GM18508 (cell line): ENCODE data around the gene UGT1A9.
"Not testable (repeated sequence)": the region's sequence is repeated elsewhere in the genome, so short reads cannot be mapped to it uniquely, and the experiment has no call there.

Source experiments
- ATAC-seq: cut with Tn5 transposase; IDR thresholded peaks from one replicate; pipeline ENCODE4 v1.9.1; 2021; ENCODE audit warnings: moderate number of reproducible peaks; ENCODE audit not compliant: insufficient read depth, unreplicated experiment

UGT1A9 gene

DNA sequence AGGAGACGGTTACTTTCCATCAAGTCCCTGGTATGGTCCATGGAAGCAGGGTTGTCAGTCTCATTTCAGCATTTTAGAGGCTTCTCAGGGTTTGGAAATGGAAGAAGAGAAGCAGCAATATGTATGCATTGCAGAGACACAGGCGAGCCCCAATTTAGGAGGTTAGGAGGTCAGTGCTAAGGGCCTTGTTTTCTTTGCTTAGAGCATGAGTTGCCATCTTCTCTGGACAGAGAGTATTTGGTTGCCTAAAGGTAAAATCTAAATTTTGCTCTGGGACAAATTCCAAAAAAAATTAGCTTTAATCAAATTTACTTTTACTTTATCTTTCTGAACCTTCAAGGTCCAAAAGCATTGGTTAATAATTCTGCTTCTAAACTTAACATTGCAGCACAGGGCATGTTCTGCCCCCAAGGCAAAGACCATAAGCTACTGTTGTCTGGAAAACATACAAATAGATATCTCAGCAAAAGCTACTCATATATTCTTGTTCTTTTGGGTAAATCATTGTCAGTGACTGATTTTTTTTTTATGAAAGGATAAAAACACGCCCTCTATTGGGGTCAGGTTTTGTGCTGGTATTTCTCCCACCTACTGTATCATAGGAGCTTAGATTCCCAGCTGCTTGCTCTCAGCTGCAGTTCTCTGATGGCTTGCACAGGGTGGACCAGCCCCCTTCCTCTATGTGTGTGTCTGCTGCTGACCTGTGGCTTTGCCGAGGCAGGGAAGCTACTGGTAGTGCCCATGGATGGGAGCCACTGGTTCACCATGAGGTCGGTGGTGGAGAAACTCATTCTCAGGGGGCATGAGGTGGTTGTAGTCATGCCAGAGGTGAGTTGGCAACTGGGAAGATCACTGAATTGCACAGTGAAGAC is at the start of gene UGT1A9:
Gene UGT1A9, plus strand, starts transcription at position 609 of the 872 bp plus-strand sequence. Its CDS starts 37 bp downstream, at position 646.
- ATAC-seq: no peak

DNA sequence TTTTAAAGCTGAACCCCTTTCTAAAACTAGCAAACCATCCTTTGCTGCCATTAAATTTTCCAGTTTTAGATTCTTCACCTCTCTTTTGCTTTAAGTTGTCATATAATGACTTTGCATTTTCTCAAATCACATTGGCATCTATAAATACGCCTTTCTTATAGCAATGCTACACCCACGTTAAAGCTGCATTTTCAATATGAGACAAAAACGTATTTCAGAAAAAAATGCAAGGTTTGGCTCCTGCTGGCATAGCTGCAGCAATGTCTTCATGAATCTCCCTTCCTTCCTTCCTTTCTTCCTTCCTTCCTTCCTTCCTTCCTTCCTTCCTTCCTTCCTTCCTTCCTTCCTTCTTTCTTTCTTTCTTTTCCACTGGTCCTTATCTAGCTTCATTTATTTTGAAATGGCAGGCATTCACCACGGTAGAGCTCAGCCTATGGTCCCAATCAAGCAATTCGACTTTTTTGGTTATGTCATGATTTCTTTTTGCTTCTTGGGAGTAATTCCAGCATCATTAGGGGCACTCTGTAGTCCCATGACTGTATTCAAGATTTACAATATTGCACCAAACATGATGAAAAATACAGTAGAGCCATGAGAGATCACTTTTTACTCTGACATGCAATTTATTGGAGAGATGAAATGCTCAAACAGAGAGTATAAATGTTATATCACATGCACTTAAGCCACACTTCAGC is 44.2 kb upstream of the UGT1A9 start:
- ATAC-seq: no peak

DNA sequence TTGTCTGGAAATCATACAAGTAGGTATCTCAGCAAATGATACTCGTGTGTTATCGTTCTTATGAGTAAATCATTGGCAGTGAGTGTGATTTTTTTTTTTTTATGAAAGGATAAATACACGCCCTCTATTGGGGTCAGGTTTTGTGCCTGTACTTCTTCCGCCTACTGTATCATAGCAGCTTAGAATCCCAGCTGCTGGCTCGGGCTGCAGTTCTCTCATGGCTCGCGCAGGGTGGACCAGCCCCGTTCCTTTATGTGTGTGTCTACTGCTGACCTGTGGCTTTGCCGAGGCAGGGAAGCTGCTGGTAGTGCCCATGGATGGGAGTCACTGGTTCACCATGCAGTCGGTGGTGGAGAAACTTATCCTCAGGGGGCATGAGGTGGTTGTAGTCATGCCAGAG is 35.4 kb upstream of the UGT1A9 start, which contains the start of gene UGT1A10:
Gene UGT1A10, plus strand, starts transcription at position 143 of the 400 bp plus-strand sequence. Its CDS starts 75 bp downstream, at position 218.
- not testable (repeated sequence) for ATAC-seq

DNA sequence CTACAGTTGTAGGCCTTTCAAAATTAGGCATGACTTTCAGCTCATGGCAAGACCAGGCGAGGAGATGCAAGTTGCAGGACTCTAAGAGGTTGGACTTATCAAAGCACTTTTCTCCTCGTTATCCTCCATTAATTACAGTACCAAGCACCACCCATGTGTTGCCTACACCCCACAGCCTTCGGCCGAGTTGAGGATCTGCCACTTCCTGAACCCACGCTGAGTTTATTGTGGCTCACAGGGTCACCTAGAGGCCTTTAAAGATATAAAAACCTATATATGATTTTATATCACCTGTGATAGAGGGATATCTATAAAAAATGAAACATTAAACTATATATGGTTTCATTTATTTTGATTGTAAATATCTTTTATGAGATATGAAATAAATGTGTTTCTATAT is 32.9 kb upstream of the UGT1A9 start:
- ATAC-seq: no peak

DNA sequence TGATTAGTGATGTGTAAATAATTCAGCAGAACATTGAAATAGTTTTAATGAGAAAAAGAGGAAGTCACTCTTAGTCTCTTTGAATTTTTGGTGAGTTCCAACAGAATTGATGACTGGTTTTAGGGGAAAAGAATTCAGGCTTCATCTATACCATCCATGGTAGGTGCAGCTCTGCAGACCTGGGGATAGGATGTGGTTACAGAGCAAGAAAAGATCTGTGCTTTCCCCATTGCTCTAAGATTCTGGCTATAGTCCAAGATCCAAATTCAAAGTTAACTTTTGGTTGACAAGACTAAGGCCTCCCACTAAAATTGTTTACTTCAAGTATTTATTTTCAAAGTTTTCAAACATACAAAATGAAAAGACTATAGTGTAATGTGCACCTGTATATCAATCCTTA is 31.8 kb upstream of the UGT1A9 start:
- no peak for ATAC-seq

DNA sequence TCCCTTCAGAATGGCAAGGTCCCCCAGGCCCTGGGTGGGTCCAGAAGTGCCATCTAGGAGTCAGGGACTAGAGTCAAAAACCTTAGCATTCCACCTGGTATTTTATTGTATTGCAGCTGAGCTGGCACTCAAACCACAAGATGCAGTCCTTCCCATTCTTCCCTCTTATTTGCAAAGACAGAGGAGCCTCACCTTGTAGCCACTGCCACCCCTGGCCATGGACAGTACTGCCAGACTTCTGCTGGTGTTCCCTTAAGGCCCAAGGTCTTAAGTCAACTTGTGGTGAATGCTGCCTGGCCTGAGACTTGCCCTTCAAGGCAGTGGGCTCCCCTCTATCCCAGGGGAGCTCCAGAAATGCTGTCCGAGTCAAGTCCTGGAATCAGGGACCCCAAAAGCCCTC is 28.6 kb upstream of the UGT1A9 start:
- ATAC-seq: no peak

DNA sequence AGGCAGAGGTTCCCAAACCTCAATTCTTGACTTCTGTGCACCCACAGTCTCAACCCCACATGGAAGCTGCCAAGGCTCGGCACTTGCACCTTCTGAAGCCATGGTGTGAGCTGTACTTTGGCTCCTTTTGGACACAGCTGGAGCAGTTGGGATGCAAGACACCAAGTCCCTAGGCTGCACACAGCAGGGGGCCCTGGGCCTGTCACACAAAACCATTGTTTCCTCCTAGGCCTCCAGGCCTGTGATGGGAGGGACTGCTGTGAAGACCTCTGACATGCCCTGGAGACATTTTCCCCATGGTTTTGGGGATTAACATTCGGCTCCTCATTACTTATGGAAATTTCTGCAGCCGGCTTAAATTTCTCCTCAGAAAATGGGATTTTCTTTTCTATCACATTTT is 25.7 kb upstream of the UGT1A9 start:
- not testable (repeated sequence) for ATAC-seq

DNA sequence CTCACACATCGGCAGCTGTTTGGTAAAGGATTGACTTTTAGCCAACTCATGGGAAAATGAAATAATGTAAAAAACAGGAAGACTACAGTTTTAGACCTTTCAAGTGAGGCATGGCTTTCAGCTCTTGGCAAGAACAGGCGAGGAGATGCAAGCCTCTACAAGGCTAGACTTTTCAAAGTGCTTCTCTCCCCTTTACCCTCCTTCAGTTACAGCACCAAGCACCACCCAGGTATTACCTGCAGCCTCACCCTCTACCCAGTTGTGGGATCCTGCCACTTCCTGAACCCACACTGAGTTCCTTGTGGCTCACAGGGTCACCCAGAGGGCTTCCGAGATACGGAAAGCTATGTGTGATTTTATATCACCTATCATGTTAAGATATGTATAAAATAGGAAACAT is 20.7 kb upstream of the UGT1A9 start:
- no peak for ATAC-seq

DNA sequence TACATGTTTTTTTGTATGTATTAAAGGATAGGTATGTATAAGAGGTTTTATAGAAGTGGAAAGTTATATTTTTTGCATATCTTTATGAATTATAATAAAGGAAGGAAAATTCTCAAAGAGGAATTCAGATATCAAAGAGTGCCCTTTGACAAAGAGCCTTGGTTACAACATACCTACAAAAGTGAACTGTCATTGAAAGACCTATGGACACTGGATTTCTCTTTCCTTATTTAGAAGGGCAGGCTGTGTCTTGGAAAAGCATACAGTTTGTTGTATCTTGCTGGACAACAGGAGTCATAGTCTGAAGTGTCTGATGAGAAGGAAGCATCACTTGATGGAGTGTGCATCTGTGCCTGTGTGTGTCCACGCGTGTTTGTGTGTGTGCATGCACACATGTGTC is 20.3 kb upstream of the UGT1A9 start:
- no peak for ATAC-seq

DNA sequence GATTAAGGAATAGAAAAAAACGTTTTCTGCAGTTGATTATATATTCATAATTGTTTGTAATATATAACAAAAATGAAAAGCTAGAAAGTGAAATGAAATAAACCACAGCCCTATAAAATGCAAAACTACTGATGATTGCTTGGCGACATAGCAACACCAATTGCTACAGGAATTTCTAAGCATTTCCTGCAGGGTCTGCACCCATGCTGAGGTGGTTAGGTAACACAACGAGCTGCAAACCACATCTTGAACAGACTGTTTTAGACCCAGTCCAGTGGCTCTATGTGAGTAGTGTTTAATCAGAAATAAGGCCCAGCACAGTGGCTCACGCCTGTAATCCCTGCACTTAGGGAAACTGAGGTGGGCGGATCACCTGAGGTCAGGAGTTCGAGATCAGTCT is 17.2 kb upstream of the UGT1A9 start:
- no peak for ATAC-seq

DNA sequence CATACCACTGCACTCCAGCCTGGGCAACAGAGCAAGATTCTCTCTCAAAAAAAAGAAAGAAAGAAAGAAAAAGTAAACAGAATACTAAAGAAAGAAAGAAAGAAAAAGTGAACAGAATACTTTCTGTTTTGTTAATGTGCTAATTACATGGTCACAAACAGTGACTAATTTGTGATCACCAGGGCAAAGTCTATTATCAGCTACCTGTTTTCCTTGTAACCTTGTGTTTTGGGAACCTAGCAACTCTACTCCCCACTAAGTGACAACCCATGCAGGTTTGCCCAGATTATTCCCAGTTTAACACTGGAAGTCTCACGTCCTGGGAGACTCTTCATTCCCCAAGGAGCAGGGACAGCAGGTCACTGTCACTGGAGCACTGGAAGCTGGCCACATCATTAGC is 16.7 kb upstream of the UGT1A9 start:
- no peak for ATAC-seq

DNA sequence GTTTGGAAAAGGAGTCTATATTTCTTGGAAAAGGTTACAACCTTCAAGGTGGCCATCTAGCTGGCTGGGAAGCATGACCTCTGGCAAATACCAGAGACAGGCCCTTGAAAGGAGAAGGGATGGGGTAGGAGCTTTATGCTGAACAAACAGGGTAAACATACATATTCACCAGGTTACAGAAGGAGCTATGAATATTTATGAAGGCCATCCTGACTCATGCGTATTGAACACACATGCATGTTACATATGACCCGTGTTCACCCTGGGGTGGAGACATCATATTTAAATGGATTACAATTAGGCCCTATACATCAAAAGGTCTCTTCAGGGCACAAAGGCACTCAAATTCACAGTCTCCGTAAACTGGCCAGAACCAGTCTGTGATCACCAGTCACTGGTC is 15.8 kb upstream of the UGT1A9 start:
- not testable (repeated sequence) for ATAC-seq

DNA sequence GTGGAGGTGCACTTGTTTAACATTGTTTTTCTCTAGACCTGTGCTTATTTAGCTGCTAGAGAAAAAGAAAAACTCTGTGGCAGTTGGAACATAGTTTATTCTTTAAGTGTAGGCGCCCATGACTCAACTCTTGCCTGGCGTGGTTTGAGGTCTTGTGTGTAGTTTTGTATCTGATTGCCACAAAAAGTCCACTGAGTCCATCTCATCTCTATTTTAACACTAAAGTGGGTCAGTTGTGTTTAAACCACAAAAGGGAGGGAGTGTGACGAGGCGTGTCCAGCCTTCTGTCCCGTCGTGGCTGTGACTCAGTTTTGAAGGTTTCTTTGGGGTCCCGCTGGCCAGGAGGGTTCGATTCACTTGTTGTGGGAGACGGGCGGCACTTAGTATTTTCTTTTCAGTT is 15.3 kb upstream of the UGT1A9 start:
- no peak for ATAC-seq

DNA sequence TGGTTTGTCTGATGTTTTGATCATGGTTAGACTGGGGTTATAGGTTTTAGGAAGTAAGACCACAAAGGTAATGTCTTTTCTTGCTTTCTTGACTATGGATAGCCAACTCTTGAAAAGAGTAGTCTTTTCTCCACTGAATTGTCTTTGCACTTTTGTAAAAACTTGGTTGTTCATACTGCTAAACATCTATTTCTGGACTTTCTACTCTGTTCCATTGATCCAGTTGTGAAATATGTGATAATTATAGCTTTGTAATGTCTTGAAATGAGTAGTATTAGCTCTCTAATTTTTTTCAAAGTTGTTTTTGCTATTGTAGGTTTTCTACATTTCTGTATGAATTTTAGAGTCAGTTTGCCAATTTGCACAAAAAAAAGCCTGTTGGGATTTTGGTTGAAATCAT is 13.1 kb upstream of the UGT1A9 start:
- no peak for ATAC-seq

DNA sequence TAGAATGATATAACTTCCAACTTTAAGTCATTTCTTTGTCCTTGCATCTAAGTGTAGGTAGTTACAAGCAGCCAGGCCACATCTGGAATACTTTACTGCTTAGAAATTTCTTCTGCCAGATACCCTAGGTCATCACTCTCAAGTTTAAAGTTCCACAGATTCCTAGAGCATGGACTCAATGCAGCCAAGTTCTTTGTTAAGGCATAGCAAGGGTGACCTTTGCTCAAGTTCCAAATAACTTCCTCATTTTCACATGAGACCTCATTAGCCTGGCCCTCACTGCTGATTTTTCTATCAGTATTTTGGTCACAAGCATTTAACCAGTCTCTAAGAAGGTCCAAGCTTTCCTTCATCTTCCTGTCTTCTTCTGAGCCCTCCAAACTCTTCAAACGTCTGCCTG is 7.8 kb upstream of the UGT1A9 start:
- ATAC-seq: no peak

DNA sequence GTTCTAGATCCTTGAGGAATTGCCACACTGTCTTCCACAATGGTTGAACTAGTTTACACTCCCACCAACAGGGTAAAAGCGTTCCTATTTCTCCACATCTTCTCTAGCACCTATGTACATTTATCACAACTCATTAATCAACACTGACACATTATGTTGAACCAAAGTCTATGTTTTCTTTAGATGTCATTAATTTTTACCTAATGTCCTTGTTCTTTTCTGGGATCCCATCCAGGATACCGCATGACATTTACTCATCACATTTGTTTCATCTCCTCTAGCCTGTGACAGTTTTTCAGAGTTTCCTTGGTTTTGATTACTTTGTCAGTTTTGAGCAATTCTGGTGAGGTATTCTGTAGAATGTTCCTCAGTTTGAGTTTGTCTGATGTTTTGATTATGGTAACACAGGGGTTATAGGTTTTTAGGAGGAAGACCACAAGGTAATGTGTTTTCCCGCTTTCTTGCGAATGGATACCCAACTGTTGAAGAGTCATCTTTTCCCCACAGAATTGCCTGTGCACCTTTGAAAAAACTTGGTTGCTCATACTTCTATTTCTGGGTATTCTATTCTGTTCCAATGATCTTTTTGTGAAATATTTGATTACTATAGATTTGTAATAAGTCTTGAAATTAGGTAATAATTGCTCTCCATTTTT is 3.0 kb upstream of the UGT1A9 start:
- no peak for ATAC-seq

DNA sequence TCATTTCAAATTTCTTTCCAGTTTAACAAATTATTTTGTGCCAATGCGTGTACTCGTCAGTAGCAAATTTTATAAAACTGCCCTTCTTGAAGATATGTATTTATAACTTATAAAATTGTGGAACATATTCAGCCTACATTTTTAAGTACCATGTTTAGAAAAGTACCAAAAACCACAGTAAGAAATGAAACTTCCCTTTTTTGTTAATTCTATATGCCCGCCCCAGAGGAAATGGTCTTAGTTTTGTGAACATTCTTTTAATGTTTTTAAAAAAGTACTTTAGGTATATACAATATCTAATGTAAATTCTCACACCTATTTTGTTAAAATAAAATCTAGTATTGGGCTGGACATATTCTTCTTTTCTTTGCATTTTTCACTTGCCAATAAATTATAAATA is 1.2 kb downstream of the UGT1A9 start:
- no peak for ATAC-seq

DNA sequence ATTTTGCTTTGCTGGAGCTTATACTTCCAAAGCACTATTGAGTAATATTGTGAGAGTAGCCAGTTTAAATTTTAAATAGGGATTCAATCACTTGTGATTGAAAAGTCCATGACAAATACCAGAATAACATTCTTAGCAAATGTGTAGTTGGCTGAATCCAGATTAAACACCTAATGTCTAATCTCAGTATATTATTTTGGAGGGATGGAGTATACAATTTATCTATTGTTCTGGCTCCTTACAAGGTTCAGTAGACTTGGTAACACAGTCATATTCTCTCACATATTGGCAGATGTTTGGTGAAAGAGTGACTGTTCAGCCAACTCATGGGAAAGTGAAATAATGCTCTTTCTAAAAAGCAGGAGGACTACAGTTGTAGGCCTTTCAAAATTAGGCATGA is 2.2 kb downstream of the UGT1A9 start:
- ATAC-seq: no peak

DNA sequence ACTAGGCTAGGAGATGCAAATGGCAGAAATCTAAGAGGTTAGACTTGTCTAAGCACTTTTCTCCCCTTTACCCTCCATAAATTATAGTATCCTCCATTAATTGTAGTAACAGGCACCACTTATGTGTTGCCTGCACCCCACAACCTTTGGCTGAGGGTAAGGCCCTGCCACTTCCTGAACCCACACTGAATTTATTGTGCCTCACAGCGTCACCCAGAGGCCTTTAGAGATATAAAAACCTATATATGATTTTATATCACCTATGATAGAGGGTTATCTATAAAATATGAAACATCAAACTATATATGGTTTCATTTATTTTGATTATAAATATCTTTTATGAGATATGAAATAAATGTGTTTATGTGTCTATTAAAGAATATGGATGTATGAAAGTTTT is 2.6 kb downstream of the UGT1A9 start:
- ATAC-seq: no peak

DNA sequence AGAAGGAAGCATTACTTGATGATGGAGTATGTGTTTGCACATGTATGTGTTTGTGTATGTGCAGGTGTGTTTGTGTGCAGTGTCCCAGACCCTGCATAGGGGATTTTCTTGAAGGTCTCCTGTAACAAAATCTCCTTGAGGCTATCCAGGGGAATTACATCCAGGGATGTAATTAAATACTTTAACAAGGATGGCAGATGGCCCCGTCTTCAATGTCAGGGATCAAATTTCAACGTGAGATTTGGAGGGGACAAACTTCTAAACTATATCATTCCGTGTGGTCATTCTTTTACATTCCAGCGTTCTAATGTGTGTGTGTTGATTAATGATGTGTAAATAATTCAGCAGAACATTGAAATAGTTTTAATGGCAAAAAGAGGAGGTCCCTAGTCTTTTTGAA is 3.3 kb downstream of the UGT1A9 start:
- ATAC-seq: no peak

DNA sequence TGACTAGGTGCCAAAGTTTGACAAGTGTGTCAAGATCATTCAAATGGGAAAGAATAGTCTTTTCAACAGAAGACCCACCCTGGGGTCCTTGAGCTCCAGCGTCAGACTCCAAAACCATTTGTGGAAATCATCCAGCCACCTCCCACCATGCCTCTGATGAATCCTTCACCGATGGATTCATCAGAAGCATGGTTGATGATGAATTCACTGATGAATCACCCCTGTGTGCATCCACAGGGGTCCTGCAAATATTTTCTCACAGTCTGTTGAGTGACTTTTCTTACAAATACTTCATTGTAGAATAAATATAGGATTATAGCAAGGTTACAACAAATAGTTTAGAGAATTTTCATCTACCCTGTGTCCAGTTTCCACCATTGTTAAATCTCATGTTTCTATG is 4.3 kb downstream of the UGT1A9 start:
- no peak for ATAC-seq
